ENCODE measurements around the gene DUSP3. TPM values are rescaled to one million over a fixed set of nuclear protein-coding genes. Genes with fewer than 3 reads are reported as not detected.

The DUSP3 gene
- total and polyA plus RNA-seq, 2 donors (not counting 1 experiment from before 2014, with no cell fraction given), result 8.9 to 18.2 TPM

DNA sequence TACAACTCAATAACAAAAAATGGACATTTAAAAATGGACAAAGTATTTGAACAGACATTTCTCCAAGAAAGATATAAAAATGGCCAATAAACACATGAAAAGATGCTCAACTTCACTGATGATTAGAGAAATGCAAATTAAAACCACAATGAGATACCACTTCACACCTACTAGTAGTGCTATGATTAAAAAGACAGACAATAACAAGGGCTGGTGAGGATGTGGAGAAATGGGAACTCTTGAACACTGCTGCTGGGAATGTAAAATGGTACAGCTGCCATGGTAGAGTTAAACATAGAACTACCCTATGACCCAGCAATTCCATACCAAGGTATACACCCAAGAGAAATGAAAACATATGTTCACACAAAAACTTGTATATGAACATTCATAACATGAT, 26.3 kb upstream of the DUSP3 start:
- Histone ChIP-seq H3K9ac (ENCODE audit: low read length) (no peak overlapping the region), H3K27me3 (replicated peaks in 1 of 4; ENCODE audit: control extremely low read depth in 1 of 4, control insufficient read depth in 3 of 4, insufficient read depth in 4 of 4, low read length in 3 of 4) (peaks cover 0 to 8% (median 5%) of the 10 kb centered on the region in 4 experiments), H3K36me3 (replicated peaks in 1 of 2; ENCODE audit: control extremely low read depth in 1 of 2, control insufficient read depth in 1 of 2, extremely low read depth in 1 of 2, insufficient read depth in 2 of 2, low read length in 1 of 2) (no peaks in the 10 kb centered on the region), H3K79me2 (ENCODE audit: control insufficient read depth, insufficient read depth, low read length) (no peaks in the 10 kb centered on the region), H3K9me3 (ENCODE audit: control extremely low read depth in 1 of 3, control insufficient read depth in 2 of 3, insufficient read depth in 1 of 3, low read length in 2 of 3) (peaks cover 0 to 5% (median 2%) of the 10 kb centered on the region in 3 donors), H2AFZ (ENCODE audit: insufficient read depth, low read depth, low read length, poor library complexity, severe bottlenecking) (no peak overlapping the region), H3K27ac (ENCODE audit: low read length in 2 of 2) (no peak overlapping the region), H3K4me2 (replicated peaks; ENCODE audit: low read depth, low read length, poor library complexity, severe bottlenecking) (no peak overlapping the region), H4K20me1 (ENCODE audit: control insufficient read depth, insufficient read depth, low read length, poor library complexity, severe bottlenecking) (no peaks in the 10 kb centered on the region), H3K4me1 (ENCODE audit: control insufficient read depth in 2 of 2, insufficient read depth in 2 of 2, low read length in 2 of 2) (no peaks in the 10 kb centered on the region), H3K4me3 (ENCODE audit: control extremely low read depth in 1 of 5, extremely low read depth in 1 of 5, insufficient read depth in 1 of 5, low read depth in 2 of 5, low read length in 4 of 5) (no peak overlapping the region)
- H3K4me1 Mint-ChIP-seq, result no peaks in the 10 kb centered on the region
- ChIA-PET POLR2A (no interaction called here), CTCF (no interaction called here)
- DNase-seq (no peak), ATAC-seq (ENCODE audit: low read depth) (no peak)
- TF ChIP-seq EZH2 (IDR thresholded peaks at IDR 0.05; ENCODE audit: borderline replicate concordance, insufficient read depth, low read depth, low read length, poor library complexity, severe bottlenecking), result no peak
- H3K4me3 Mint-ChIP-seq, result no peak overlapping the region
- intact Hi-C loops (cut with micrococcal nuclease), result no loop called here
- peaks cover 2% of the 10 kb centered on the region for H3K9me3 Mint-ChIP-seq (ENCODE audit: insufficient read depth)
- H3K27me3 Mint-ChIP-seq, result peaks cover 36% of the 10 kb centered on the region
- H3K27ac Mint-ChIP-seq, result no peak overlapping the region

DNA sequence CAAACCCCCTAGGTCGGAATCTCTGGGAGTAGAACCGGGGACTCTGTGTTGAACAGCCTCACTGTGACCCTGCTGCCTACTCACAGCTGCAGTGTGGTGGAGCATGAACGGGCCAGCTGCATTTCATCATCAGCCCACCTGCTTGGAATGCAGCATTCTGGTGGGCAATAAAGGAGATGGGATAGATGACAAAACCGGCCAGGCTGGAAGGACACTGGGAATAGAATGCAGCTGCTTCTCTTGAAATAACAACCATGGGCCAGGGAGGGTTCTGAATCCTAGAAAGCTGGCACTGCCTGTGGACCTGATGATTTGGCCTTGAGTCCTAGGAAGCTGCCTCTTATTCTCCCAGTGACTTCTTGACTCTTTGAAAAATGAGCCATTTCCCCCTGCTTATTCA, 25.0 kb upstream of the DUSP3 start:
- intact Hi-C loops (cut with micrococcal nuclease), result no loop called here
- H3K9me3 Mint-ChIP-seq (ENCODE audit: insufficient read depth), result peaks cover 2% of the 10 kb centered on the region
- Histone ChIP-seq H3K4me1 (ENCODE audit: control insufficient read depth in 2 of 2, insufficient read depth in 2 of 2, low read length in 2 of 2) (no peaks in the 10 kb centered on the region), H3K27me3 (replicated peaks in 1 of 4; ENCODE audit: control extremely low read depth in 1 of 4, control insufficient read depth in 3 of 4, insufficient read depth in 4 of 4, low read length in 3 of 4) (peaks cover 0 to 8% (median 5%) of the 10 kb centered on the region in 4 experiments), H3K27ac (ENCODE audit: low read length in 2 of 2) (no peak overlapping the region), H4K20me1 (ENCODE audit: control insufficient read depth, insufficient read depth, low read length, poor library complexity, severe bottlenecking) (no peaks in the 10 kb centered on the region), H3K9me3 (ENCODE audit: control extremely low read depth in 1 of 3, control insufficient read depth in 2 of 3, insufficient read depth in 1 of 3, low read length in 2 of 3) (peaks cover 0 to 5% (median 2%) of the 10 kb centered on the region in 3 donors), H3K9ac (ENCODE audit: low read length) (no peak overlapping the region), H3K79me2 (ENCODE audit: control insufficient read depth, insufficient read depth, low read length) (no peaks in the 10 kb centered on the region), H3K4me3 (ENCODE audit: control extremely low read depth in 1 of 5, extremely low read depth in 1 of 5, insufficient read depth in 1 of 5, low read depth in 2 of 5, low read length in 4 of 5) (no peak overlapping the region), H3K36me3 (replicated peaks in 1 of 2; ENCODE audit: control extremely low read depth in 1 of 2, control insufficient read depth in 1 of 2, extremely low read depth in 1 of 2, insufficient read depth in 2 of 2, low read length in 1 of 2) (no peaks in the 10 kb centered on the region), H3K4me2 (replicated peaks; ENCODE audit: low read depth, low read length, poor library complexity, severe bottlenecking) (no peak overlapping the region), H2AFZ (ENCODE audit: insufficient read depth, low read depth, low read length, poor library complexity, severe bottlenecking) (no peak overlapping the region)
- no peak for ATAC-seq (ENCODE audit: low read depth)
- no peaks in the 10 kb centered on the region for H3K4me1 Mint-ChIP-seq
- WGBS (ENCODE audit: insufficient coverage), result 79% methylated on average over 2 of the region's 4 CpGs
- peaks cover 37% of the 10 kb centered on the region for H3K27me3 Mint-ChIP-seq
- CTCF ChIA-PET, result no interaction called here
- no peak for DNase-seq
- POLR2A ChIA-PET, result no interaction called here
- H3K4me3 Mint-ChIP-seq, result no peak overlapping the region
- TF ChIP-seq, protein P1, sequence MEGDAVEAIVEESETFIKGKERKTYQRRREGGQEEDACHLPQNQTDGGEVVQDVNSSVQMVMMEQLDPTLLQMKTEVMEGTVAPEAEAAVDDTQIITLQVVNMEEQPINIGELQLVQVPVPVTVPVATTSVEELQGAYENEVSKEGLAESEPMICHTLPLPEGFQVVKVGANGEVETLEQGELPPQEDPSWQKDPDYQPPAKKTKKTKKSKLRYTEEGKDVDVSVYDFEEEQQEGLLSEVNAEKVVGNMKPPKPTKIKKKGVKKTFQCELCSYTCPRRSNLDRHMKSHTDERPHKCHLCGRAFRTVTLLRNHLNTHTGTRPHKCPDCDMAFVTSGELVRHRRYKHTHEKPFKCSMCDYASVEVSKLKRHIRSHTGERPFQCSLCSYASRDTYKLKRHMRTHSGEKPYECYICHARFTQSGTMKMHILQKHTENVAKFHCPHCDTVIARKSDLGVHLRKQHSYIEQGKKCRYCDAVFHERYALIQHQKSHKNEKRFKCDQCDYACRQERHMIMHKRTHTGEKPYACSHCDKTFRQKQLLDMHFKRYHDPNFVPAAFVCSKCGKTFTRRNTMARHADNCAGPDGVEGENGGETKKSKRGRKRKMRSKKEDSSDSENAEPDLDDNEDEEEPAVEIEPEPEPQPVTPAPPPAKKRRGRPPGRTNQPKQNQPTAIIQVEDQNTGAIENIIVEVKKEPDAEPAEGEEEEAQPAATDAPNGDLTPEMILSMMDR (IDR thresholded peaks at IDR 0.05), result no peak
- no peak for TF ChIP-seq EZH2 (IDR thresholded peaks at IDR 0.05; ENCODE audit: borderline replicate concordance, insufficient read depth, low read depth, low read length, poor library complexity, severe bottlenecking)
- H3K27ac Mint-ChIP-seq, result no peak overlapping the region
